ENCODE measurements around the gene PROM1.
A peak's percentile ranks its signal among the peaks of the same experiment; 100 is the strongest.

The PROM1 gene

GRCh38 chr4:15976456-15977447 is 107.1 kb downstream of the PROM1 start:
- DNase-seq, result no peak

GRCh38 chr4:15971068-15971801 is 112.6 kb downstream of the PROM1 start:
- no peak for DNase-seq

GRCh38 chr4:15968551-15969300 is 115.1 kb downstream of the PROM1 start:
- no peak for DNase-seq

DNA sequence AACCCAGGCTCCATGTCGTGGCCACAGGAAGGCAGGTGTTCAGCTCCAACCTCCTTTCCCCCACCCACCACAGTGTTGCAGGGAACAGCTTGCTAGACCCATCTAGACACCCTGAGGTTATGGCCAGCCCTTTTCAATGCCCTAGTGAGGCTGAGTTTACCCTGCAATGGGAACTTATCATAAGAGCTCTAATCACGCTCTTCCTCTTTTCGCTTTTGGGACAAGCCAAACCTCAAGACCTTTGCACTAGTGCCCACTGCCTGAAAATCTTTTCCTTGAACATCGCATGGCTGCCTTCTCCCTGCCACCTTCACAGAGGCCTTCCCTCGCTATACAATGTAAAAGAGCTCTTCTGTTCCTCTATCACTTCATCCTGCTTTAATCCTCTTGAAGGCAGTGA is 118.5 kb downstream of the PROM1 start:
- no peak for DNase-seq

DNA sequence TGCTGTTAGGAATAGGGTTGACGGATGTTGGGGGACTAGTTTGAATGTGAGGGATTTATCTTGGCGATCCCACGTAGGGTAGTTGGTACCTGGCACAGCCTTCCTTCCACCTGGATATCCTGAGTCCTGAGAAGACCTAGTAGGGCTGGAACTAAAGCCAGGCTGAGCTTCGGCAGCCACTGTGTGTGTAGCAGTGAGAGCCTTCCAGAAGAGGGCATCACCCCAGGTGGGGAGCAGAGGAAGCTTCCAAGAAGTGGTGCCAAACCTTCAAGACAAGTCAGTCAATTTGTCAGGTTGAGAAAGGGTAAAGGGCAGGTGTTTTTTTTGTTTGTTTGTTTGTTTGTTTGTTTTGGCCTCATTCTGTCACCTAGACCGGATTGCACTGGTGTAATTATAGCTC is 119.7 kb downstream of the PROM1 start:
- no peak for DNase-seq

- peak in 1 of 2 donors; percentile 22 for DNase-seq
Measured at GRCh38 chr4:15963576-15963975, 120.2 kb downstream of the PROM1 start.

- DNase-seq, result peak; percentile 36 to 50
Measured at GRCh38 chr4:15963001-15963451, 120.8 kb downstream of the PROM1 start, which contains the start of gene FGFBP2. Gene FGFBP2 (minus strand): TSS chr4:15963175. CDS start chr4:15963129, 46 bp downstream.

- DNase-seq, result no peak
Measured at GRCh38 chr4:15961781-15962510, 121.9 kb downstream of the PROM1 start.

DNA sequence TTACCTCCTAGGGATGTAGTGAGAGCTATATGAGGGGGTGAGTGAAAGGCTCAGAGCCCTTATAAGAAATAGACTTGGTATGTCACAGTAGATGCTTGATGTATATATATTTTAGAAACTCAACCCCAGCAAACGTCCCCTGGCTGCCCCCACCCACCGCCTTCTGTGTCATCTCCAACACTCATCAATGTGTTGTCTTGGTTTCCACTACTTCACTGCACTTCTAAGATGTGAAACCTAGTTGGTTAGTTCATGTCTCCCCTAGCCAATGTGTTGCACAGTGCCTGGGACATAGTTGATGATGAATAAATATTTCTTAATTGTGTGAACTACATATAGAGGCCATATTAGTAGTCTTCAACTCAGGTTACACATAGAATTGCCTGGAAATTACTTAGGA is 125.3 kb downstream of the PROM1 start:
- no peak for DNase-seq

DNA sequence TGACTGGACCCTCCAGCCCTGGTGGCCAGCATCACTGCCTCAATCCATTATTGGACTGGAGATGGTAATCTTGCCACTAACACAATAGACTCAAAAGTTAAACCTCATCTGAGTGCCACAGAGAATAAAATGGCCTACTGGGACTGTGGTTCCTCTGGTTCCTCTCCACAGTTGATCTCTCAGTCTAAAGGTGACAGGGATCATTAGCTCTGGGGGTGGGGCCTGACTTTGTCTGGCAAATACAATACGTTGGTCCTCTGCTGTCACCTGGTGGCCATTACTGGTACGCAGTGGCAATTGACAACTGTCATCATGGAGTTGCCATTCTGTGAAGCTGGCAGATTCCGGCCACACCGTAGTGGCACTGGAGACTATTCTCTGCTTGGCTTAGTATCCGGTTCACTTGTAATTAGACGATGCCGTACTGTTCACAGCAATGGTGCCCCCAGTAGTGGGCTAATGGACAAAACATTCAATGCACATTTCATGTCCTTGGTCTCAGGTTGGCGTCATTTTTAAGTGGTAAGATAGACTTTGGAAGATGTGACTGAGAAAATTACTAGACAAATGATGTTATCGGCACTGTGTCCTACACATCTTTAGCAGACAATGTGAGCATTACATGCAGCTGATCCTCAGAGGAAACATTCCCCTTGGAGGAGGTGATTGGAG is 127.5 kb downstream of the PROM1 start:
- DNase-seq, result peak; percentile 80 to 82

- DNase-seq, result no peak
Measured at GRCh38 chr4:15955670-15956069, 128.2 kb downstream of the PROM1 start.

DNA sequence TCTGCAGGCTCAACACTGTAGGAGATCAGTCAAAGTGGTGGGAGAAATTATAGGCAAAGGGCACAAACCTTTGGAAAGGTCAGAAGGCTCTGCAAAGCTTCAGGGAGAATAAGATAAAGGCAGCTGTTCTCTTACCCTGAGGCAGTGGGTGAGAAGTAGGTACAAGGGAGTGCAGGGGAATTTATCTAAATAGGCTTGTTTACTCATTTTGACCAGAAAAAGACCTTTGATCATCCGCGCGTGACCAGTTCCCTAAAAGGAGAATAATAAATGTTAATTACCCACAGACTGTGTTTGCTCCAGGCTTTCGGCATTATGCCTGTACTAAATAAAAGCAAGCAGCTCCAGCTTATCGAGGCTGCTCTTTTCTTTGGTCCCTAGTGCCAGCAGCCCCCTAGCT is 130.2 kb downstream of the PROM1 start:
- DNase-seq, result no peak

GRCh38 chr4:15951781-15952180 is 132.0 kb downstream of the PROM1 start:
- no peak for DNase-seq

GRCh38 chr4:15948826-15949225 is 135.0 kb downstream of the PROM1 start:
- DNase-seq, result no peak

- no peak for DNase-seq
Measured at GRCh38 chr4:15947684-15948083, 136.1 kb downstream of the PROM1 start.

- DNase-seq, result no peak
Measured at GRCh38 chr4:15945516-15945915, 138.3 kb downstream of the PROM1 start.

GRCh38 chr4:15944895-15945294 is 138.9 kb downstream of the PROM1 start:
- no peak for DNase-seq

DNA sequence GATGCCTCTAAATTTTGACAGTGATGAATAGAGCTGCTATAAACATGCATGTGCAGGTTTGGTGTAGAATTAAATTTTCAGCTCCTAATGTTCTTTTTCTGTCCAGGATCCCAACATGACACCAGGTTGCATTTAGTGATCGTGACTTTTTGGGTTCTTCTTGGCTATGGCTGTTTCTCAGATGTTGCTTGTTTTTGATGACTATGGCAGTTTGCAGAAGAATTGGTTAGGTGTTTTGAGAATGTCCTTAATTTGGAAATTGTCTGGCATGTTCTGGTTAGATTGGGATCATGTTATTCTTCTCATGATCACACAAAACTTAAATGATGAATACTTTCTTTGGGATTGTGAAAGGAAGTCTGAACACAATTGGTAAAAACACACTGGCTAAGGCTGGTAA is 141.5 kb downstream of the PROM1 start:
- no peak for DNase-seq

DNA sequence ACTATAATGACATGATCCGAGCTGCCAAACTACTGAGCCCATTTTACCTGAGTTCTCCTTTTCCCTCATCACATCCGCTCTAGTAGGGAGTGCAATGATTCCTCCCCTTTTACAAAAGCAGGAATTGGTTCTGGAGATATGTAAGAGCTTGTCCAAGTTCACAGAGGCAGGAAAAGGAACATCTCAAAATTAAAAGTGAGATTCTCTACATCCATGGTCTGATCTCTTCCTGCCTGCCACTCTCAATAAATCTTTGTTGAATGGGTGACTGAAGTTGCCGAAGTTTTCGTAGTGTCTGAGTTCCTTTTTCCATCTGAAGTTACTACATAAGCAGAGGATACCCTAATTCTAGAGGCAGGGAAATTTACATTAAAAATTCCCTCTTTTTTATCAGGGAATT is 145.2 kb downstream of the PROM1 start, which contains the start of gene FGFBP1:
FGFBP1 (minus strand) TSS at position 101 of the 400 bp plus-strand sequence. CDS start 2,108 bp downstream, outside the sequence.
- DNase-seq, result no peak

- DNase-seq, result no peak
Measured at GRCh38 chr4:15938182-15938581, 145.6 kb downstream of the PROM1 start.

GRCh38 chr4:15936495-15936894 is 147.3 kb downstream of the PROM1 start:
- DNase-seq, result no peak
